OCI-LY7 (cell line): ENCODE measurements around the gene PARD3B.

Experiments used
- CTCF ChIP-seq: fragments of 200-600 bp; sonication (generic); conservative IDR thresholded peaks from 2 replicates; pipeline ENCODE4 v1.5.1; 2014; ENCODE audit warnings: mild to moderate bottlenecking, antibody characterized with exemption, low read length, moderate library complexity, mixed read lengths
- EZH2phosphoT487 ChIP-seq: fragments of 200-600 bp; sonication (generic); IDR thresholded peaks from 2 replicates; pipeline ENCODE4 v1.6.1; 2018; ENCODE audit warnings: low read depth, borderline replicate concordance, mild to moderate bottlenecking, mixed run types, antibody characterized with exemption, low read length, moderate library complexity, mixed read lengths

DNA sequence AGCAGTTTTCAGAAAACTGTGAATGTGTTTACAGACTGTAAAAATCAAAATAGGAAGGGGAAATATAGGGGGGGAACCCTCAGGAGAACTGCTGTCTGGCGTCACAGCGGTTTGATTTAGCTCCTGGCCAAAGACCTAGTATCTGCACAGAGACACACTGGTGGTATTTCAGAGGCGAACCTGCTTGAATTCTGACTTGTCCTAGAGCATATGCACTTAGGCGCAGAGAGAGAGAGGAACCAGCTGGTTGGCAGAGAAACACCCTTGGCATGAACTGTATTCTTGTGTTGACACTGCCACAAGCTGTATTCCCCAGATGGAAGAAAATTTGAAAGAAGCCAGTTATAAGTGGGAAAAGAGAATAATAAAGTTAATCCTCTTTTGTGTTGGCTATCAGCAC, 630.6 kb downstream of the PARD3B start:
- TF ChIP-seq CTCF = no peak
- no peak for TF ChIP-seq EZH2phosphoT487
